Keratinocyte (primary cell): Measurements from ENCODE around the gene GNG2. TPM values are rescaled to one million over a fixed set of nuclear protein-coding genes. Genes with fewer than 3 reads are reported as not detected.

ENCODE experiments used
- DNase-seq: peaks from one replicate; pipeline ENCODE4 v3.0.0-alpha.2; 2011; ENCODE audit warnings: low read depth, missing footprints, low spot score
- FAIRE-seq: peaks from 2 replicates; lab custom pipeline; 2011; peaks lifted over from hg19 to GRCh38; lab: Jason Lieb, UNC
- H2AFZ ChIP-seq: 2 replicates; pipeline ENCODE4 v1.6.0; 2012; ENCODE audit warnings: low read length, control low read depth, inconsistent platforms; ENCODE audit not compliant: control insufficient read depth
- H3K27ac ChIP-seq: 2 replicates; pipeline ENCODE4 v1.5.1; 2011; ENCODE audit warnings: low read length; ENCODE audit not compliant: control insufficient read depth, insufficient read depth
- H3K27me3 ChIP-seq: 3 replicates; pipeline ENCODE4 v1.6.0; 2011; ENCODE audit warnings: low read length; ENCODE audit not compliant: control insufficient read depth, insufficient read depth; ENCODE audit errors: extremely low read depth
- H3K36me3 ChIP-seq, 2 experiments: 2 replicates in 1 of 2; 3 replicates in 1 of 2; pipeline ENCODE4 v1.5.1; 2011; ENCODE audit warnings: low read length in 2 of 2, mild to moderate bottlenecking in 1 of 2; ENCODE audit not compliant: control insufficient read depth in 2 of 2, insufficient read depth in 2 of 2; ENCODE audit errors: extremely low read depth in 1 of 2
- H3K4me1 ChIP-seq: 3 replicates; pipeline ENCODE4 v1.5.1; 2011; ENCODE audit warnings: low read length; ENCODE audit not compliant: control insufficient read depth, insufficient read depth; ENCODE audit errors: extremely low read depth
- H3K4me2 ChIP-seq: 3 replicates; pipeline ENCODE4 v1.6.0; 2011; ENCODE audit warnings: low read depth, low read length; ENCODE audit not compliant: control insufficient read depth, insufficient read depth; ENCODE audit errors: extremely low read depth
- H3K4me3 ChIP-seq, 3 experiments: fragments of 200-600 bp in 1 of 3; sonication (generic) in 1 of 3; 2 replicates in 2 of 3; 3 replicates in 1 of 3; pipeline ENCODE4 v1.5.1; 2011 to 2016; ENCODE audit warnings: low read length in 3 of 3, mild to moderate bottlenecking in 3 of 3, control low read depth in 2 of 3, inconsistent platforms in 1 of 3, low read depth in 1 of 3, mixed read lengths in 1 of 3, mixed run types in 1 of 3, moderate library complexity in 1 of 3; ENCODE audit not compliant: control insufficient read depth in 2 of 3, insufficient read depth in 2 of 3; ENCODE audit errors: extremely low read depth in 1 of 3
- H3K79me2 ChIP-seq: 2 replicates; pipeline ENCODE4 v1.6.0; 2012; ENCODE audit warnings: low read length; ENCODE audit not compliant: control insufficient read depth, insufficient read depth
- H3K9ac ChIP-seq: 3 replicates; pipeline ENCODE4 v1.6.0; 2011; ENCODE audit warnings: low read length; ENCODE audit not compliant: control insufficient read depth, insufficient read depth; ENCODE audit errors: extremely low read depth
- H3K9me1 ChIP-seq: 3 replicates; pipeline ENCODE4 v1.6.0; 2011; ENCODE audit warnings: low read length; ENCODE audit not compliant: control insufficient read depth, insufficient read depth; ENCODE audit errors: extremely low read depth
- H3K9me3 ChIP-seq: 2 replicates; pipeline ENCODE4 v1.5.1; 2012; ENCODE audit warnings: low read depth, low read length; ENCODE audit not compliant: control insufficient read depth
- H4K20me1 ChIP-seq: 3 replicates; pipeline ENCODE4 v1.6.0; 2011; ENCODE audit warnings: low read length; ENCODE audit not compliant: control insufficient read depth, insufficient read depth; ENCODE audit errors: extremely low read depth
- EZH2 ChIP-seq: IDR thresholded peaks from one replicate; pipeline ENCODE4 v1.6.1; 2012; ENCODE audit warnings: inconsistent platforms, mild to moderate bottlenecking, low read length, moderate library complexity
- dilution Hi-C: fragments of 300-500 bp; cut with MboI; formaldehyde crosslinking; loops from one replicate; pipeline ENCODE4 v1.7.0; 2020; ENCODE audit warnings: low sequenced_read_pairs; ENCODE audit not compliant: extremely low pct_ligation_motif_present
- polyA plus RNA-seq, 5 experiments: library from polyadenylated mRNA; depleted of rRNA in 3 of 5; stranded (reverse) in 3 of 5; stranded (forward) in 1 of 5; unstranded in 1 of 5; fragments of >200 nt; gene quantifications; 1 replicate in 1 of 5; 2 replicates in 3 of 5; 3 replicates in 1 of 5; pipeline versions ENCODE4 v1.2.1 to v1.2.3, GENCODE V29; 2011 to 2012; ENCODE audit warnings: missing spikeins in 2 of 5, low read depth in 1 of 5, low replicate concordance in 1 of 5
- TF ChIP-seq, protein P1 (sequence below), 3 experiments: IDR thresholded peaks in 1 of 3; conservative IDR thresholded peaks in 1 of 3; optimal IDR thresholded peaks in 1 of 3; 2 replicates in 2 of 3; 3 replicates in 1 of 3; pipeline versions ENCODE3 to v1.5.1; 2011; ENCODE audit warnings: low read length in 3 of 3, mild to moderate bottlenecking in 3 of 3, moderate library complexity in 2 of 3, control low read depth in 1 of 3, inconsistent platforms in 1 of 3; ENCODE audit not compliant: insufficient read depth in 2 of 3; ENCODE audit errors: extremely low read depth in 1 of 3

GNG2 gene
- polyA plus RNA-seq, 1 donor (not counting 4 experiments of a cell fraction or from before 2014, with no cell fraction given): 0.28 TPM

GRCh38 chr14:52007637-52008036 is 147.2 kb downstream of the GNG2 start:
- FAIRE-seq (no peak), DNase-seq (no peak)
- Histone ChIP-seq H3K9ac (no peak overlapping the region), H3K9me1 (no peaks in the 10 kb centered on the region), H3K79me2 (no peaks in the 10 kb centered on the region), H3K4me3 (no peak overlapping the region), H3K4me2 (no peak overlapping the region), H4K20me1 (no peaks in the 10 kb centered on the region), H3K36me3 (peaks cover 22% of the 10 kb centered on the region in 2 experiments), H2AFZ (no peak overlapping the region), H3K9me3 (no peaks in the 10 kb centered on the region), H3K4me1 (no peaks in the 10 kb centered on the region), H3K27ac (no peak overlapping the region), H3K27me3 (no peaks in the 10 kb centered on the region)
- no peak for TF ChIP-seq EZH2
- TF ChIP-seq, protein P1, sequence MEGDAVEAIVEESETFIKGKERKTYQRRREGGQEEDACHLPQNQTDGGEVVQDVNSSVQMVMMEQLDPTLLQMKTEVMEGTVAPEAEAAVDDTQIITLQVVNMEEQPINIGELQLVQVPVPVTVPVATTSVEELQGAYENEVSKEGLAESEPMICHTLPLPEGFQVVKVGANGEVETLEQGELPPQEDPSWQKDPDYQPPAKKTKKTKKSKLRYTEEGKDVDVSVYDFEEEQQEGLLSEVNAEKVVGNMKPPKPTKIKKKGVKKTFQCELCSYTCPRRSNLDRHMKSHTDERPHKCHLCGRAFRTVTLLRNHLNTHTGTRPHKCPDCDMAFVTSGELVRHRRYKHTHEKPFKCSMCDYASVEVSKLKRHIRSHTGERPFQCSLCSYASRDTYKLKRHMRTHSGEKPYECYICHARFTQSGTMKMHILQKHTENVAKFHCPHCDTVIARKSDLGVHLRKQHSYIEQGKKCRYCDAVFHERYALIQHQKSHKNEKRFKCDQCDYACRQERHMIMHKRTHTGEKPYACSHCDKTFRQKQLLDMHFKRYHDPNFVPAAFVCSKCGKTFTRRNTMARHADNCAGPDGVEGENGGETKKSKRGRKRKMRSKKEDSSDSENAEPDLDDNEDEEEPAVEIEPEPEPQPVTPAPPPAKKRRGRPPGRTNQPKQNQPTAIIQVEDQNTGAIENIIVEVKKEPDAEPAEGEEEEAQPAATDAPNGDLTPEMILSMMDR (optimal IDR thresholded peaks at IDR 0.05 in 1 of 3, IDR thresholded peaks at IDR 0.05 in 1 of 3, conservative IDR thresholded peaks at IDR 0.05 in 1 of 3; ENCODE audit: extremely low read depth in 1 of 3, insufficient read depth in 2 of 3, low read length in 3 of 3): no peak
- dilution Hi-C loops: no loop called here

DNA sequence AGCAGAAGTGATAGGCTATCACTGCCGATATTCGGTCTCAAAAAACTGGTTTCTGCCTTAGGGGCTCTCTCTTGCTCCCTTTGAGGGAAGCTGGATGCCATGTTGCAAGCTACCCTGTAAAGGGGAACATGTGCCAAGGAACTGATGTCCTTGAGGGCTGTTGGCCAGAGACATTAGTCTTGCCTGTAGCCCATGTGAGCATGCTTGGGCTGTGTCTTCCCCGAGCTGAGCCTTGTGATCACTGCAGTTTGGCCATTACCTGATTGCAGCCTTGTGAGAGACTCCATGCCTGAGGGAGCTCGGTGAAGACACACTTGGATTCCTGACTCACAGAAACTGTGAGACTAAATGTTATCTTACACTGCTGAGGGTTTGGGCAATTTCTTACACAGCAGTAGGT is 147.7 kb downstream of the GNG2 start:
- Histone ChIP-seq H3K4me3 (no peak overlapping the region), H3K9me3 (no peaks in the 10 kb centered on the region), H3K4me1 (no peaks in the 10 kb centered on the region), H4K20me1 (no peaks in the 10 kb centered on the region), H3K27me3 (no peaks in the 10 kb centered on the region), H3K79me2 (no peaks in the 10 kb centered on the region), H3K36me3 (peaks cover 21 to 22% of the 10 kb centered on the region in 2 experiments), H2AFZ (no peak overlapping the region), H3K9ac (no peak overlapping the region), H3K9me1 (no peaks in the 10 kb centered on the region), H3K27ac (no peak overlapping the region), H3K4me2 (no peak overlapping the region)
- dilution Hi-C loops: no loop called here
- TF ChIP-seq, protein P1 (optimal IDR thresholded peaks at IDR 0.05 in 1 of 3, IDR thresholded peaks at IDR 0.05 in 1 of 3, conservative IDR thresholded peaks at IDR 0.05 in 1 of 3; ENCODE audit: extremely low read depth in 1 of 3, insufficient read depth in 2 of 3, low read length in 3 of 3): no peak
- no peak for TF ChIP-seq EZH2
- DNase-seq (no peak), FAIRE-seq (no peak)
